UCSD-AML1 (cell line): ENCODE measurements around the gene MAD2L2.

Experiments
- DNase-seq: peaks from one replicate; lab custom pipeline; 2025; ENCODE audit not compliant: unreplicated experiment; lab: John Stamatoyannopoulos, UW

MAD2L2 gene

DNA sequence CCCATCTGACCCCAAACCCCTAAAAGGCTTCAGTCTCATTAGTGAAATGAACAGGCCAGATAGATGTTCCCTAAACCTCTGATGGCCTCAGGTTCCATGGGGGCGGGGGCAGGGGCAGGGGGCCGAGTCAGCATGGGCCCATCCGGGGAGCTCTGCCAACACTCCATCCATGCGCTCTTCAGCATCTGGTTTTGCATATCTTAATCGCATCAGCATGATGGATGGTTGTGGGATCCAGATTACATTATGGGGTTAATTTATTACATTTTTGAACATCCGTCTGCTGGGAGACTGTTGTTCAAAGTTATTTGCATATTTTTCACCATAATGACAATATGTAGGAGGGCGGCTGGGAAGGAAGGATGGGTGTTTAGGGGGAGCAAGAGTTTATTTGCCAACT is 3.1 kb upstream of the MAD2L2 start:
- DNase-seq, result no peak

DNA sequence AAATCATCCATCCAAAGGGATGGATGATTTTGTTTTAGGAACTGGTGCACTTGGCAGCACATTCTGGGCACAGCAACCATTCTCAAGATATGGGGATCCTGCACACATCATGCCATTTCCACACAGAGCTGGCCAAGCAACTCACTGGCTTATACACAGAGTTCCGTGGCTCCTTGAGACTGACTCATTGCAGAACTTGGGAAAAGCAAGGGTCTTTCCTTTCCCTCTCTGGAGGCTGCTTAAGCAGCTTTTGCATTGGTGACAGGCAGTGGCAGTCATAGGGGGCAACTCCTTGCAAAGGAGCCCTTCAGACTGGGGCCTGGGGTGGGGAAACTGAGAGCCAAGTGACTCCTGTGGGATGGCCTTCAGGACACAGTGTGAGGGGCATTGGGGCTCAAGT is 1.9 kb upstream of the MAD2L2 start:
- DNase-seq, result no peak

DNA sequence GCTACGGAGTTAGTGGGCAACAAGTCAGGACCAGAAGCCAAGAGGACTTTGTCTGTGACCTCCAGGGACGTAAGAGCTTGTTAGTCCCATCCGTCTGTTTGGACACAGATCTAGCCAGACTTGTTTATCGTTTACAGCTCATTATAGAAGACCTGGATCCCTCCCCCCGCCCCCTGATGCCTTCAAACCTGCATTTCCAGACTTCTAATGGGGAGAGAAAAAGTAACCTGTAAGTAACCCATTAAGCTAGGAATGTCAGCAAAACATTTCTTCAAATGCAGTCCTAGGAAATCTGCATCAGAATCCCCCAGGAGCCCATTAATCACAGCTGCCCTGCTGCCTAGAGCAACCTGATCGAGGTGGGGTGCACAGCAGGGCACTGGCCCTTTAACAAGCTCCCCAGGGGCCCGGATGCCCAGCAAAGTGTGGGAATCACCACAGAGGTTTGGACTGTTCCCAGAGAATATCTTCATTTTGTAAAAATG is 1.4 kb upstream of the MAD2L2 start:
- DNase-seq, result no peak

DNA sequence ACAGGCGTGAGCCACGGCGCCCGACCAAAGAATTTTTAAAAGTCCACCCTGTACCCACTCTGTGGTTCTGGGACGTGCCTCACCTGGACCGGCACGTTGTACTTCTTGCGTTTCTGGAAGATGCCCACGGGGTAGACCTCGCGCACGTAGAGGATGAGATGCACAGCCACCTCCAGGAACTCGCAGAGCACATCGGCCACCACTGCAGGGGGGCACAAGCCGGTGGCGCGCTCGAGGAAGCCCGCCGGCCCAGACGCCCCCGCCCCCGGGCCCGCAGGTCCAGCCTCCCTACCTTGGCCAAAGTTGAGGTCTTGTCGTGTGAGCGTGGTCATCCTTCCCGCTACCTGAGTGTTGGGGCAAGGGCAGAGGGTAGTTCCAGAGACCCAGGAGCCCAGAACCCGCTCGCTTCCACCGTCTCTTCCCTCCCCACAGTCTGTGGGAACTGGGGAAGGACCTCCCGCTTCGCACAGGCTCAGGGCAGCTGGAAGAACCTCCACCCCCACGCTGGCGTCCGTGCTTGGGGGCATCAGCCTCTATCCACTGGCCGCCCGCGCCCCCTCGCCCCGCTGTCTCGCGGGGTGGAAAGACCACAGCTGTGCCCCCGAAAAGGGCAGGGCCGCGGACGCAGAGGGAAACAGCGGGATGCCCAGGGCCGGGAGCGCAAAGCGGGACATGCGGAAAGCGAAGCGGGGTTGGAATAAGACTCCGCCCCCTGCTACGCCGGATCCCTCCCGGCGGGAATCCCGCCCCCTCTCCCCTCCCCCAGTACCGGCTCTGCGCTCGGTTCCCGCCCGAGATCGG is 478 bp downstream of the MAD2L2 start:
- DNase-seq, result no peak

DNA sequence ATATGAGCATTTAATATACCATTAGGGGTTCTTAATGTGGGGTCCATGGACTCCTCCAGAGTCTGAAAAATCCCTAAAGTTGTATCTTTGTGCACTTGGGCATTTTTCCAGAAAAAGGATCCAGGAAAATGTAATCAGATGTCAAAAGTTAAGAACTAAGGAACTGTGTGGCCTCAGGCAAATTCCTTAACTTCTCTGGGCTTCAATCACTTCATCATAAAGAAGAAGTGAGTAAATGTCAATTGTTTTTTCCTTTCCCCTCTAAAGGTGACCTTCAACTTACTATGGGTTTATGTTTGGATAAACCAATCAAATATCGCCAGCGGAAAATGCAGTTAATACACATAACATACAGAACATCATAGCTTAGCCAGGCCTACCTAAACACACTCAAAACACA is 2.5 kb downstream of the MAD2L2 start:
- DNase-seq, result no peak

DNA sequence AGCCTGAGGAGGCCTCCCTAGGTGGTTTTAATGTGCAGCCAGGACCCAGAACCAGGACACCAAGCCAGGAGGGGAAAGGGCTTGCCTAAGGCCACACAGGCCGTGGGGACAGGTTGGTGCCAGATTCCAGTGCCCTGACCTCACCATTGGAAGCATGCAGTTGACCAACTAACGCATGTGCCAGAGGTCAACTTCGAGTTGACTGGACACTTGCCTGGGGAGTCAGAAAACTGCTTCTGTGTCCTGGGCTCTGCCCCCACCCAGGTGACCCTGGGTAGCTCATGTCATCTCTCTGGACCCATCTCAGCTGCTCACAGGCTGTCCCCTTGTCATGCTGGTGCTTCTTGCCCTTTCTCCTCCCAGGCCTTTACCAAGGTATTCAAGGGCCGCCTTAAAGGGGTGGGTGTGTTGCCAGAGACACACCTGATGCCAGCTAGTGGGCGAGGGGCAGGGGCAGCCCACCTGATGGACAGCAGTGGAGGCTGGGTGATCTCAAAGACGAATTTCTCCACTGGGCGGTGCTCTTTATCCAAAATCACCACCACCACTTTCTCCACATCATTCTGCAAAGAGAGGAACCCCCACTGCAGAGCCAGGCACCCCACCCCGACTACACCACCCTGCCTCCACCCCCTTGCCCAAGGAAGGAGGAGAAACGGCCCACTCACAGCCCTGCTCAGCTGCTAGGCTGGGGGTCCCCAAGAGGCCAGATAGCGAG is 4.4 kb downstream of the MAD2L2 start:
- no peak for DNase-seq

DNA sequence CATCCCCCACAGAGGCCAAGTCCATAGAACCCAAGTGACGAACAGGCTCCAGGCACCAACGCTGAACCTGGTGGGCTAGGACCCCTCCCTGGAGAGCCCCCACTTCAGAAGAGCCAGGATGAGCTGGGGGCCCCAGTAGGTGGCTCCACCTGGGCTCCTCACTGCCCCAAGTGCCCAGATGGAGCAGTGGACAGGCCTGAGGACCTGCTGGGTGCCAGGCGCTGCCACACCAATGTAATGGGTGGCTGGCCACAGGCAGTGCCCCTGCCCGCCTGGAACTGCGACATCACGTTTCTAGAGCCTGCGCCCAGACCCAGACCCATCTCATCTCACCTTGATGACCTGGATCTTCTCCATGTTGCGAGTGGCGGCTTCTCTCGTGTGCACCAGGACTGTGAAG is 5.6 kb downstream of the MAD2L2 start:
- DNase-seq, result no peak

DNA sequence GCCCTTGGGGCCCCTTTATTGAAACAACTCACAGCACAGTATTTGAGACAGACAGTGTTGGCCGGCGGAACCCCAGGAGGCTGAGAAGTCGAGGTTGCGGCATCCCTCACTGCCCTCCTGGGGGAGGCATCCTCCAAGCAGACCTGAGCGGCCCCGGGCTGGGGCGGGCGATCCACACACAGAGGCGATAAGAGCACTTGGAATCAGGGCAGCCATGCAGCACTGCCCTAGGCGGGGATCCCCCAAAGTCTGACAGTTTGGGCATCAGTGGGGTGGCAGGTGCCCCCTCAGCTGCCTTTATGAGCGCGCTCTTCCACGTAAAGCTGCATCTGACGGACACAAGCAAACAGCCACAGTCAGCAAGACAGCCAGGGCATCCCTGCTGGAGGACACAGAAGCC is 6.5 kb downstream of the MAD2L2 start:
- no peak for DNase-seq

DNA sequence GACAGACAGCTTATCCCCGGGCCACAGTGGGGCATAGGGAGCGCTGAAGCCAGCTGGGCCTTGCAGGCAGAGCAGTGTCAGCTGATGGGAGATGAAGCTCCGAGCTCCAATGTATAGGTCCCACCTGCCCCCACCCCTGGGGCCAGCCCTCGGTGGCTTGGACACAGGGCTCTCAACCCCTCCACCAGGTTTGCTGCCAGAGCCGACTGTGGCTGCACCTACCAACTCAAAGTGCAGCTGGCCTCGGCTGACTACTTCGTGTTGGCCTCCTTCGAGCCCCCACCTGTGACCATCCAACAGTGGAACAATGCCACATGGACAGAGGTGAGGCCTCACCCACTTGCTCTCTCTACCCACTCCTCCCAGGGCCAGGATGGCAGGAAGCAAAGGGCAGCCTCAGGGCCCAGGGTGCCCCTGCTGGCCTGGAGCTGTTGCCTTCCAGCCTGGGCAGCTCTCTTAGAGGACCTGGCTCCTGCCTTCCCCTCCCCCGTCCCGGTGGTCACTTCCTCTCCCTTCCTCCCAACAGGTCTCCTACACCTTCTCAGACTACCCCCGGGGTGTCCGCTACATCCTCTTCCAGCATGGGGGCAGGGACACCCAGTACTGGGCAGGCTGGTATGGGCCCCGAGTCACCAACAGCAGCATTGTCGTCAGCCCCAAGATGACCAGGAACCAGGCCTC is 7.7 kb downstream of the MAD2L2 start:
- DNase-seq, result no peak

DNA sequence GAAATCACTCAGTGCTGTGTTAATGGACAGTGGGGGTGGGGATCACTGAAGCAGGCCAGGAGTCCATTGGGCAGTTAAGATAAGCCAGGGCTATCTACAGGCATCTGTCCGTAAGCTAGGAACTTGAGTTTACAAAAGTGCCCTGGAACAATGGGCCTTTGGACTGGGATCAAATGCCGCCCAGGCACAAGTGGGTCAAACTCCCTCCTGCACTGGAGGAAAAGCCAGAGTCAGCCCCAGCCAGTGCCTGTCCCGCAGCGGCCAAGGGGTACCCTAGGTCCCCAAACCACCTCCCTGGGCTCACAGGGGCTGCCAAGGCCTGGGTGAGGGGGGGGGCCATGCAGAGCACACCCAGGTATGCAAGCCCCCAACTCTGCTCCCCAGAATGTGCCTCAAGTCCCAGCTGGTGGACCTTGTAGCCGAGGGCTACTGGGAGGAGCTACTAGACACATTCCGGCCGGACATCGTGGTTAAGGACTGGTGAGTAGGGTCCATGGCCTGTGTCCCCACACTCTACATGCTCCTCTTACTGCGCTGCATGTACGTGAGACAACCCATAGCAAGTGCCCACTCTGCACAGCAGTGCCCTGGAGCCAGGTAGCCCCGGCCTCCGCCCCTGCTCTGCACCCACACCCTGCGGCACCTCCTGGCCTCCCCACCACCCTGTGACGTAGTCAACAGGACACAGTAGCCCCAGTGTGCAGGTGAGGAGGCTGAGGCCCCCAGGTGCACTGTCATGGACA is 9.2 kb downstream of the MAD2L2 start:
- no peak for DNase-seq

DNA sequence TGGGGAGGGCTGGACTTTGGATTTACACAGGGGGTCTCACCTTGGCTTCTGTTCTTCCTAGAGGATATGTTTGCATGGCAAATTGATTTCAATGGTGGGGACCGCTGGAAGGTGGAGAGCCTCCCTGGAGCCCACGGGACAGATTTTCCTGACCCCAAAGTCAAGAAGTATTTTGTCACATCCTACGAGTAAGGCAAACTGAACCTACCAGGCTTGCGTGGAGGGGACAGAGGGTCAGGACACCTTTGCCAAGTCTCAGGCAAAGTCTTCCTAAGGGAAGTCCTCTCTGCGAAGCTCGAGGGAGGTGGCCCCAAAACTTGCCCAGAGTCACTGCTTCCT is 9.8 kb downstream of the MAD2L2 start:
- DNase-seq, result no peak

DNA sequence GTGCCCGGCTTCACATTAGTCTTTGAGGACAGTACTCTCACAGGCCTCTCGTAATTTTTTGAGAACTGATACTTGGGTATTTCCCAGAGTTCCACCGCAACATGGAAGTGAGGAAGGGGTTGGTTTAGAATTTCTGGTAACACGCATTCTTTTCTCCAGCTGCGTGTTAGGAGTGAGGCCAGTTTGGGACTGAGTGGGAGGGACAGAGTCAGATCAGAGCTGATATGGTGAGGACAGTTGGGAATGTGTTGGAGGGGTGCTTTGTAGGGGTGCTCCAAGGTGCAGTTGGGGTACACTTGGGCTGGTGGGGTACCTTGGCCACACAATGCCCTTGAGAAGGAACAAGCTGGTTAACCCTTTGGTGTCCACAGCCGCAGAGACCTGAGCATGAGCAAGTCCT is 10.2 kb downstream of the MAD2L2 start:
- DNase-seq, result no peak

DNA sequence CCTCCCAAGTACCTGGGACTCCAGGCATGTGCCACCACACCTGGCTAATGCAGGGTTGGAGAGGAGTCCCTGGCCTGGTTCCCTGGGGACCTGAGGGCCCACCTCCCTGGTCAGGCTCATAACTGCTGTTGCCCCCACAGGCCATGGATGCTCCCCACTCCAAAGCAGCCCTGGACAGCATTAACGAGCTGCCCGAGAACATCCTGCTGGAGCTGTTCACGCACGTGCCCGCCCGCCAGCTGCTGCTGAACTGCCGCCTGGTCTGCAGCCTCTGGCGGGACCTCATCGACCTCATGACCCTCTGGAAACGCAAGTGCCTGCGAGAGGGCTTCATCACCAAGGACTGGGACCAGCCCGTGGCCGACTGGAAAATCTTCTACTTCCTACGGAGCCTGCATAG is 12.4 kb downstream of the MAD2L2 start:
- DNase-seq, result no peak

DNA sequence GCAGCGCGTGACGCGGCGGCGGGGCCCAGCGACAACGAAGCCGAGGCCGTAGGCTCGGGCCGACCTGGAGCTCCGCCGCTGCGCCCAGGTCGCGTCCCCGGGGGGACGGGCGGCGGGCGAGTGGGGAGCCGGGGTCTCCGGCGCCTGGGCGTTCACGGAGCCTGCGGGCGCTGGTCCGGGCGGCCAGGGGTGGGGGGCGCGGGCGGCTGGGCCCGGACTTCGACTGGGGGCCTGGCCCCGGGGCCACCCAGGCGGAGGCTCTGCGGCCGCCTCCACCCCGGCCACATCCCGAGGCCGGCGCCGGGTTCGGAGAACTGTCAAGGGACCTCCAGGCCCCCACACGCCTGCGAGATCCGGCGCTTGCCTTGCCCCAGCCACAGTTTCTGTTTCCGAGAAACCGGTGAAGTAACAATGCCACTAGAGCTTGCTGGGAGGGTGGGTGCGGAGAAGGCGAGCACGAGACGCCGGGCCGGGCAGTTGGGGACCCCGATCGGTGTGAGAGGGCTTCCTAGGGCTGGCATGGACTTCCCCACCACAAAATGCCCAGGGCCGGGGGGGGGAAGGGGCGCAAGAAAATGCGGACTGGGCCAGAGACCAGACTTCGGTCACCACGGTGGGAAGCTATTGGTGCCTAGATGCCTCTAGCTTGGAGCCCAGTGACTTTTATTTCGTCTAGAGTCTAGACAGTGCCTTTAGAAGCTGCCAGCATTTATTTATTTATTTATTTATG is 16.4 kb downstream of the MAD2L2 start:
- peak; percentile 57 for DNase-seq

DNA sequence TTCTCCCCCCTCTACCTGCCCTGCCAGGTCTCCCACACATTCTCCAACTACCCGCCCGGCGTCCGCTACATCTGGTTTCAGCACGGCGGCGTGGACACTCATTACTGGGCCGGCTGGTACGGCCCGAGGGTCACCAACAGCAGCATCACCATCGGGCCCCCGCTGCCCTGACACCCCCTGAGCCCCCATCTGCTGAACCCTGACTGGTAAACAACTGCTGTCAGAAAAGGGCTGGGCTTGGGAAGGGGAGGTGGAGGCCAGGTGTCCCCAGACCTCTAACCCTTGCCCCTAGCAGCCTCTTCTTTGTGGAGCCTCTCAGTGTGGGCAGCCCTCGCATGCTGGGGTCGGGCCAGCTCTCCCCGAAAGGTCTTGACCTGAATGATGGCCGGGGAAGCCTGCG is 19.8 kb downstream of the MAD2L2 start:
- no peak for DNase-seq

DNA sequence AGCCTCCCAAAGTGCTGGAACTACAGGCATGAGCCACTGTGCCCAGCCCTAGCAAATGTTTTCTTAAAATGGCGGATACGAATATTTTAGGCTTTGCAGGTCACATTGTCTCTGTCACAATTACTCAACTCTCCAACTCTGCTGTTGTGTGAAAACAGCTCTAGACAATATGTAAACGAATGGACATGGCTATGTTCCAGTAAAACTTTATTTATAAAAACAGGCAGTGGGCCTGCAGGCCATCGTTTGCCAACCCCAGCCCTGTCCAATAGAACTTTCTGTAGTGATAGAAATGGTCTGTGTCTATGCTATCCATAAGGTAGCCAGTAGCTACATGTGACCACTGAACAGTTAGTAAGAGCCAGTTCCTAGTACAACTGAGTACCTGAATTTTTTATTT is 21.2 kb downstream of the MAD2L2 start:
- no peak for DNase-seq

DNA sequence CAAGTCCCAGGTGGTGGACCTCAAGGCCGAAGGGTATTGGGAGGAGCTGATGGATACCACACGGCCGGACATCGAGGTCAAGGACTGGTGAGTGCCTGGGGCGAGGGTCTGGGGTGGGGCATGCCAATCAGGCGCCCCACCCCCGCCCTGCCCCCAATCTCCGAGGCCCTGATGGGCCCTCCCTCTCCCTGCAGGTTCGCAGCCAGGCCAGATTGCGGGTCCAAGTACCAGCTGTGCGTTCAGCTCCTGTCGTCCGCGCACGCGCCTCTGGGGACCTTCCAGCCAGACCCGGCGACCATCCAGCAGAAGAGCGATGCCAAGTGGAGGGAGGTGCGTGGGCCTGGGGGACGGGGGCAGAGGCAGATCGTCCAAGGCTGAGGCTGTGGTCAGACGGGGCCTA is 22.4 kb downstream of the MAD2L2 start:
- DNase-seq, result no peak

DNA sequence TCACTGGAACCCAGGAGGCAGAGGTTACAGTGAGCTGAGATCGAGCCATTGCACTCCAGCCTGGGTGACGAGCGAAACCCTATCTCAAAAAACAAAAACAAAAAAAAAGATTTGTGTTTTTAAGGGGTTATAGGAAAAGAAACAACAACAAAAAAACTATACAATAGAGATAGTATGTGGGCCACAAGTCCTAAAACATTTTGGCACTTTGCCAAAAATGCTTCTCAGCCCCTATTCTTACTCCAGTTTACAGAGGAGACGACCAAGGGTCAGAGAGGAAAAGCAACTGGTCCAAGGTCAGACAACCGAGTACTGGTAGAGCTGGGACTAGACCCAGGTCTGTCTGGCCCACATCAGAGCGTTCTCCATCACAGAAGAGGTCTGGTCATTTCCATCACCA is 23.3 kb downstream of the MAD2L2 start:
- DNase-seq, result no peak

DNA sequence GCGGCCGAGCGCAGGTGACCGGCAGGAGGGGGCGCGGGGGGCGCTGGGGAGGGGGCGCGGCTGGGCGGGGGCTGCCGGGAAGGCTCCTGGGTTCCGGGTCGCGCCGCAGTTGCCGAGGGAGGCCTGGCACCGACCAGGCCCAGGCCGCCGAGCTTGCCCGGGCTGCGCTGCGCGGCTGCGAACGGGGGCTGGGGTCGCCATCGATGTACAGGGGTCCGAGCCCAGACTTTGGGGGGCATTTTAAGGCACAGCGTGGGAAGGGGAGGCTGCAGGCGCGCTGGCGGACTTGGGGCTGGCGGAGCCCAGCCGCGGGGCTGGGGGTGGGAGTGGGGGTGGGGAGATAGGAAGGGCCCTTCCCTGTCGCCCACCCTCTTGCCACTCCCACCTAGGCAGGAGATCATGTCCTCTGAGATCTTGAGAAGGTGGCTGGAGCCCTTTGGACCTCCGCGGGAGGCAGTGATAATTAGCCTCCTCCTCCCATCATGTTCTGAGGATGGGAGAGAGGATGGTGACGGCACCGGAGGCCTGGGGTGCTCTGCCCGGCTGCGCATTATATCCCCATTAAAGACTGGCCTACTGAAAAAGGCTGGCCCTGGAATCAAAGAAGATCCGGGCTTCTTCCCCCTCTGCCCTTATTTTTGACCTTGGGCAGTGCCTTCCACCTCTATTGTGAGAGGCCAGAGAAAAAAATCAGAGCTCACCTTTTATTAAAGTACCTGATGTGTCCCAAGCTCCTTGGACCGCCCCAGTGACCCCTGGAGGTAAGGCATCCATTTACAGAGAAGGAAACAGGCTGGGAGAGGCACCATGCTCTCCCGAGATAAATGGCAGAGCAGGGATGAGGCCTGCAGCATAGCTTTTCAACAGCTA is 25.8 kb downstream of the MAD2L2 start:
- no peak for DNase-seq
